GM12878 (cell line): ENCODE results near the gene COQ8B. TPM values are rescaled to one million over a fixed set of nuclear protein-coding genes. Genes with fewer than 3 reads are reported as not detected.

Source experiments
- ATAC-seq: fragments of 200-7000 bp; cut with Tn5 transposase; 3 replicates; pipeline ENCODE4 v1.9.1; 2020; ENCODE audit warnings: mild to moderate bottlenecking, moderate library complexity
- BruUV-seq: library from RNA; stranded (reverse); fragments of 400-500 nt; replicated peaks from 2 replicates; lab custom pipeline; 2021; lab: Mats Ljungman, UMichigan
- CTCF ChIA-PET: fragments of 300-600 bp; sonication (Branson Sonifier 250); formaldehyde crosslinking; extraction: SDS; loops from one replicate; lab custom pipeline; 2021; ENCODE audit warnings: inconsistent platforms; lab: Yijun Ruan, JAX
- POLR2A ChIA-PET: fragments of 350-600 bp; formaldehyde crosslinking; extraction: SDS; loops from one replicate; lab custom pipeline; 2021; ENCODE audit warnings: inconsistent platforms; lab: Charles Lee
- RAD21 ChIA-PET: fragments of 300-600 bp; sonication (Branson Sonifier 250); formaldehyde crosslinking; loops from one replicate; lab custom pipeline; 2023; ENCODE audit warnings: antibody characterized with exemption; ENCODE audit not compliant: unreplicated experiment; lab: Charles Lee
- SMC1A ChIA-PET: fragments of 300-600 bp; sonication (Branson Sonifier 250); formaldehyde crosslinking; loops from one replicate; lab custom pipeline; 2023; ENCODE audit not compliant: unreplicated experiment, uncharacterized antibody; lab: Charles Lee
- DNase-seq: peaks from one replicate; pipeline ENCODE4 v3.0.0-alpha.2; 2011; ENCODE audit warnings: low read depth, low spot score
- FAIRE-seq: peaks from 3 replicates; lab custom pipeline; 2011; peaks lifted over from hg19 to GRCh38; lab: Jason Lieb, UNC
- H2AFZ ChIP-seq: 2 replicates; pipeline ENCODE4 v1.6.0; 2011; ENCODE audit warnings: low read depth, low read length, control low read depth; ENCODE audit not compliant: control insufficient read depth
- H3K27ac ChIP-seq: 2 replicates; pipeline ENCODE4 v1.5.1; 2011; ENCODE audit warnings: control low read depth; ENCODE audit not compliant: control insufficient read depth, insufficient read depth
- H3K27me3 ChIP-seq, 2 experiments: replicated peaks in 1 of 2; 2 replicates each; pipeline versions ENCODE4 v1.6.0 to v1.6.1; 2011; ENCODE audit warnings: low read length in 1 of 2; ENCODE audit not compliant: control insufficient read depth in 2 of 2, insufficient read depth in 2 of 2
- H3K36me3 ChIP-seq, 2 experiments: 2 replicates each; pipeline ENCODE4 v1.5.1; 2011; ENCODE audit warnings: low read length in 1 of 2; ENCODE audit not compliant: control insufficient read depth in 2 of 2, insufficient read depth in 2 of 2
- H3K4me1 ChIP-seq: 2 replicates; pipeline ENCODE4 v1.6.1; 2011; ENCODE audit warnings: mild to moderate bottlenecking, low read length, moderate library complexity, mixed read lengths; ENCODE audit not compliant: control insufficient read depth, insufficient read depth
- H3K4me2 ChIP-seq: 2 replicates; pipeline ENCODE4 v1.6.0; 2011; ENCODE audit warnings: control low read depth; ENCODE audit not compliant: control insufficient read depth, insufficient read depth
- H3K4me3 ChIP-seq: fragments of 200-600 bp; sonication (generic); 2 replicates; pipeline ENCODE4 v1.5.1; 2016
- H3K79me2 ChIP-seq: 2 replicates; pipeline ENCODE4 v1.6.0; 2011; ENCODE audit warnings: low read length; ENCODE audit not compliant: control insufficient read depth, insufficient read depth
- H3K9ac ChIP-seq: 2 replicates; pipeline ENCODE4 v1.8.0; 2011; ENCODE audit warnings: low read length, control low read depth, mixed read lengths; ENCODE audit not compliant: control insufficient read depth, insufficient read depth
- H3K9me3 ChIP-seq: replicated peaks from 3 replicates; pipeline ENCODE4 v1.5.1; 2011; ENCODE audit warnings: mild to moderate bottlenecking, low read length; ENCODE audit not compliant: control insufficient read depth, insufficient read depth
- H4K20me1 ChIP-seq: 2 replicates; pipeline ENCODE4 v1.6.0; 2011; ENCODE audit not compliant: control insufficient read depth, insufficient read depth
- BHLHE40 ChIP-seq, 2 experiments: fragments of 450-650 bp in 1 of 2; IDR thresholded peaks; 2 replicates each; pipeline ENCODE4 v1.6.1; 2011 to 2017; ENCODE audit warnings: low read depth in 2 of 2, borderline replicate concordance in 1 of 2, improper control_type of control experiment in 1 of 2, low read length in 1 of 2, mild to moderate bottlenecking in 1 of 2
- CHD1 ChIP-seq: IDR thresholded peaks from 2 replicates; pipeline ENCODE4 v1.6.1; 2012; ENCODE audit warnings: low read depth, low read length, improper control_type of control experiment
- EGR1 ChIP-seq, 2 experiments: IDR thresholded peaks; 1 replicate in 1 of 2; 2 replicates in 1 of 2; pipeline ENCODE4 v1.6.1; 2011 to 2012; ENCODE audit warnings: low read depth in 2 of 2, low read length in 2 of 2, borderline replicate concordance in 1 of 2, mild to moderate bottlenecking in 1 of 2, moderate library complexity in 1 of 2
- FOS ChIP-seq: IDR thresholded peaks from 3 replicates; pipeline ENCODE4 v1.6.1; 2011; ENCODE audit warnings: borderline replicate concordance; ENCODE audit not compliant: insufficient read length; ENCODE audit errors: extremely low read depth
- FOXM1 ChIP-seq: IDR thresholded peaks from 2 replicates; pipeline ENCODE4 v1.6.1; 2012; ENCODE audit warnings: low read depth, mild to moderate bottlenecking, inconsistent platforms, low read length, moderate library complexity
- HDAC2 ChIP-seq: fragments of 200-600 bp; sonication (generic); IDR thresholded peaks from 2 replicates; pipeline ENCODE4 v1.6.1; 2017
- KLF5 ChIP-seq: fragments of 450-650 bp; IDR thresholded peaks from 2 replicates; pipeline ENCODE4 v1.6.1; 2014; ENCODE audit warnings: mild to moderate bottlenecking; ENCODE audit not compliant: partially characterized antibody
- NFYB ChIP-seq: IDR thresholded peaks from 2 replicates; pipeline ENCODE4 v1.6.1; 2011; ENCODE audit warnings: low read depth, mild to moderate bottlenecking, low read length, improper control_type of control experiment, moderate library complexity; ENCODE audit not compliant: insufficient read depth
- RBBP5 ChIP-seq: fragments of 200-600 bp; sonication (generic); conservative IDR thresholded peaks from 2 replicates; pipeline ENCODE4 v1.6.1; 2016
- RELA ChIP-seq: fragments of 450-650 bp; IDR thresholded peaks from 2 replicates; pipeline ENCODE4 v1.8.0; 2014; ENCODE audit warnings: borderline replicate concordance; ENCODE audit not compliant: partially characterized antibody
- SIN3A ChIP-seq: IDR thresholded peaks from 2 replicates; pipeline ENCODE4 v1.6.1; 2012; ENCODE audit warnings: low read depth, low read length, improper control_type of control experiment
- SMAD1 ChIP-seq: fragments of 450-650 bp; IDR thresholded peaks from 2 replicates; pipeline ENCODE4 v1.6.1; 2018; ENCODE audit warnings: mild to moderate bottlenecking, low read depth; ENCODE audit not compliant: partially characterized antibody
- SREBF2 ChIP-seq: IDR thresholded peaks from 2 replicates; pipeline ENCODE4 v1.6.1; 2012; ENCODE audit warnings: mild to moderate bottlenecking, low read length
- SUZ12 ChIP-seq: fragments of 200-600 bp; sonication (generic); IDR thresholded peaks from one replicate; pipeline ENCODE4 v1.6.1; 2018; ENCODE audit warnings: antibody characterized with exemption, mild to moderate bottlenecking; ENCODE audit not compliant: unreplicated experiment
- ZNF217 ChIP-seq: fragments of 450-650 bp; IDR thresholded peaks from 2 replicates; pipeline ENCODE4 v1.6.1; 2017; ENCODE audit warnings: antibody characterized with exemption, mild to moderate bottlenecking
- ZNF274 ChIP-seq: IDR thresholded peaks from one replicate; pipeline ENCODE4 v1.8.0; 2011; ENCODE audit not compliant: insufficient read length, insufficient read depth
- WGBS: methylation state at CpG from one replicate; pipeline ENCODE4 v1.1.6; 2016; ENCODE audit warnings: low lambda C conversion rate; ENCODE audit not compliant: insufficient replicate concordance, insufficient coverage; ENCODE audit errors: missing lambda C conversion rate; 5-methylcytosine and 5-hydroxymethylcytosine counted together
- in situ Hi-C: fragments of 300-500 bp; cut with MboI; formaldehyde crosslinking; loops from 9 replicates; pipeline ENCODE4 v1.14.3; 2018; ENCODE audit warnings: mixed read lengths
- intact Hi-C: fragments of 100-400 bp; cut with micrococcal nuclease; formaldehyde crosslinking; loops from one replicate; pipeline ENCODE4 v1.14.2; 2022; ENCODE audit not compliant: unreplicated experiment
- polyA plus RNA-seq, 11 experiments: library from polyadenylated mRNA; depleted of rRNA in 4 of 11; unstranded in 6 of 11; stranded (reverse) in 5 of 11; fragments of >200 nt; fragmentation: Nextera tagmentation in 4 of 11; fragmentation: Illumina TruSeq in 1 of 11; extraction: Ambion mirVana in 4 of 11; extraction: Trizol in 1 of 11; gene quantifications; 1 replicate in 1 of 11; 2 replicates in 10 of 11; pipeline versions ENCODE4 v1.2.1 to v1.2.3, GENCODE V29; 2011 to 2016; ENCODE audit warnings: inconsistent platforms in 2 of 11, missing spikeins in 2 of 11, low read depth in 1 of 11
- total RNA-seq, 4 experiments: library from RNA; depleted of rRNA in 3 of 4; stranded (reverse); fragments of >200 nt in 3 of 4; fragmentation: Illumina TruSeq in 1 of 4; extraction: Trizol in 1 of 4; gene quantifications; 2 replicates each; pipeline versions ENCODE4 v1.2.1 to v1.2.3, GENCODE V29; 2013 to 2021
- TF ChIP-seq, protein P1 (sequence below): fragments of 450-650 bp; IDR thresholded peaks from 2 replicates; pipeline ENCODE4 v1.6.1; 2014; ENCODE audit warnings: mild to moderate bottlenecking
- TF ChIP-seq, protein P2 (sequence below): fragments of 450-650 bp; IDR thresholded peaks from 2 replicates; pipeline ENCODE4 v1.6.1; 2016; ENCODE audit warnings: mild to moderate bottlenecking
- TF ChIP-seq, protein P3 (sequence below): fragments of 450-650 bp; IDR thresholded peaks from 2 replicates; pipeline ENCODE4 v1.6.1; 2016; ENCODE audit warnings: mild to moderate bottlenecking, moderate library complexity, borderline replicate concordance

Gene COQ8B
- total and polyA plus RNA-seq, 10 of the 15 experiments (the other 5 are each of a cell fraction or from before 2014, with no cell fraction given) = 0.39 to 37.1 (median 16.8) TPM

DNA sequence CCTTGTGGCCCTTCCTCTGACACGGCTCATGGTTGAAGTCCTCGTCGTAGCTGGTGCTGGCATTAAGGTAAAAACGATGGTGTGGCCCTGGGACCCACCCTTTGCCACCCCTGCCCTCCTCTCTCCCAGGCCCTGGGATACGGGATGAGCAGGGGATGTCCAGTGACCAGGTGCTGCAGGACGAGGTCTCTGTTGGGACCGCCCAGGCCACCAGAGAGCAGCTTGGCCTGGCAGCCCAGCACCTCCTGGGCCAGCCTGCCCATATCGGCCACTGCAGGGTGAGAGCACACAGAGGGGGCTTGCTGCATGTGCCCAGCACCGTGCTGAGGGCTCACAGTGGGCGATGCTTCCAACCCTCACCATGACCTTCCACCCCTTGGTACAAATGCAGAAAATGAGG lies 27.2 kb upstream of the COQ8B start:
- Histone ChIP-seq H3K79me2 (peaks cover 12% of the 10 kb centered on the region), H3K4me2 (no peak overlapping the region), H4K20me1 (no peaks in the 10 kb centered on the region), H2AFZ (no peak overlapping the region), H3K27ac (no peak overlapping the region), H3K9ac (no peak overlapping the region), H3K27me3 (no peaks in the 10 kb centered on the region), H3K36me3 (no peaks in the 10 kb centered on the region; a peak in 3 of 4 replicates), H3K4me3 (no peak overlapping the region), H3K4me1 (peaks cover 3% of the 10 kb centered on the region; the same call in 1 of the 2 replicates), H3K9me3 (no peaks in the 10 kb centered on the region)
- intact Hi-C loops = no loop called here
- in situ Hi-C loops = no loop called here
- ChIA-PET POLR2A (interaction anchor here (1.5 to 2.1 kb wide), 2 partner anchors 27 to 34 kb away, joined by 5 to 6 read pairs; partner anchors contain the start of genes COQ8B, ITPKC and RAB4B), CTCF (interaction anchor here (0.5 to 4.5 kb wide), 5 partner anchors 9 to 75 kb away, joined by 3 to 26 read pairs (median 5); no protein-coding TSS in a partner anchor), SMC1A (interaction anchor here (1.1 to 2.1 kb wide), 2 partner anchors 9 to 75 kb away, joined by 5 to 7 read pairs; no protein-coding TSS in a partner anchor), RAD21 (interaction anchor here (1.1 to 16.3 kb wide), 4 partner anchors 32 to 80 kb away, joined by 3 to 291 read pairs (median 8); partner anchors contain the start of genes MIA and RAB4B)
- FAIRE-seq (no peak), DNase-seq (no peak), ATAC-seq (no peak)
- no TSS peak for BruUV-seq
- WGBS = 91% methylated on average over 10 of the region's 10 CpGs
- TF ChIP-seq EGR1 (IDR thresholded peaks at IDR 0.05; ENCODE audit: borderline replicate concordance in 1 of 2, low read depth in 2 of 2, low read length in 2 of 2) (no peak), BHLHE40 (IDR thresholded peaks at IDR 0.05; ENCODE audit: borderline replicate concordance in 1 of 2, low read depth in 2 of 2, low read length in 1 of 2) (no peak), SIN3A (no peak), NFYB (no peak), ZNF217 (no peak), CHD1 (no peak), SMAD1 (no peak), ZNF274 (no peak), HDAC2 (no peak), KLF5 (no peak), RELA (no peak), FOS (no peak), FOXM1 (no peak), RBBP5 (no peak), SREBF2 (no peak), SUZ12 (no peak)
- TF ChIP-seq, protein P1, sequence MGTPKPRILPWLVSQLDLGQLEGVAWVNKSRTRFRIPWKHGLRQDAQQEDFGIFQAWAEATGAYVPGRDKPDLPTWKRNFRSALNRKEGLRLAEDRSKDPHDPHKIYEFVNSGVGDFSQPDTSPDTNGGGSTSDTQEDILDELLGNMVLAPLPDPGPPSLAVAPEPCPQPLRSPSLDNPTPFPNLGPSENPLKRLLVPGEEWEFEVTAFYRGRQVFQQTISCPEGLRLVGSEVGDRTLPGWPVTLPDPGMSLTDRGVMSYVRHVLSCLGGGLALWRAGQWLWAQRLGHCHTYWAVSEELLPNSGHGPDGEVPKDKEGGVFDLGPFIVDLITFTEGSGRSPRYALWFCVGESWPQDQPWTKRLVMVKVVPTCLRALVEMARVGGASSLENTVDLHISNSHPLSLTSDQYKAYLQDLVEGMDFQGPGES = no peak
- TF ChIP-seq, protein P2, sequence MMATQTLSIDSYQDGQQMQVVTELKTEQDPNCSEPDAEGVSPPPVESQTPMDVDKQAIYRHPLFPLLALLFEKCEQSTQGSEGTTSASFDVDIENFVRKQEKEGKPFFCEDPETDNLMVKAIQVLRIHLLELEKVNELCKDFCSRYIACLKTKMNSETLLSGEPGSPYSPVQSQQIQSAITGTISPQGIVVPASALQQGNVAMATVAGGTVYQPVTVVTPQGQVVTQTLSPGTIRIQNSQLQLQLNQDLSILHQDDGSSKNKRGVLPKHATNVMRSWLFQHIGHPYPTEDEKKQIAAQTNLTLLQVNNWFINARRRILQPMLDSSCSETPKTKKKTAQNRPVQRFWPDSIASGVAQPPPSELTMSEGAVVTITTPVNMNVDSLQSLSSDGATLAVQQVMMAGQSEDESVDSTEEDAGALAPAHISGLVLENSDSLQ = no peak
- TF ChIP-seq, protein P3, sequence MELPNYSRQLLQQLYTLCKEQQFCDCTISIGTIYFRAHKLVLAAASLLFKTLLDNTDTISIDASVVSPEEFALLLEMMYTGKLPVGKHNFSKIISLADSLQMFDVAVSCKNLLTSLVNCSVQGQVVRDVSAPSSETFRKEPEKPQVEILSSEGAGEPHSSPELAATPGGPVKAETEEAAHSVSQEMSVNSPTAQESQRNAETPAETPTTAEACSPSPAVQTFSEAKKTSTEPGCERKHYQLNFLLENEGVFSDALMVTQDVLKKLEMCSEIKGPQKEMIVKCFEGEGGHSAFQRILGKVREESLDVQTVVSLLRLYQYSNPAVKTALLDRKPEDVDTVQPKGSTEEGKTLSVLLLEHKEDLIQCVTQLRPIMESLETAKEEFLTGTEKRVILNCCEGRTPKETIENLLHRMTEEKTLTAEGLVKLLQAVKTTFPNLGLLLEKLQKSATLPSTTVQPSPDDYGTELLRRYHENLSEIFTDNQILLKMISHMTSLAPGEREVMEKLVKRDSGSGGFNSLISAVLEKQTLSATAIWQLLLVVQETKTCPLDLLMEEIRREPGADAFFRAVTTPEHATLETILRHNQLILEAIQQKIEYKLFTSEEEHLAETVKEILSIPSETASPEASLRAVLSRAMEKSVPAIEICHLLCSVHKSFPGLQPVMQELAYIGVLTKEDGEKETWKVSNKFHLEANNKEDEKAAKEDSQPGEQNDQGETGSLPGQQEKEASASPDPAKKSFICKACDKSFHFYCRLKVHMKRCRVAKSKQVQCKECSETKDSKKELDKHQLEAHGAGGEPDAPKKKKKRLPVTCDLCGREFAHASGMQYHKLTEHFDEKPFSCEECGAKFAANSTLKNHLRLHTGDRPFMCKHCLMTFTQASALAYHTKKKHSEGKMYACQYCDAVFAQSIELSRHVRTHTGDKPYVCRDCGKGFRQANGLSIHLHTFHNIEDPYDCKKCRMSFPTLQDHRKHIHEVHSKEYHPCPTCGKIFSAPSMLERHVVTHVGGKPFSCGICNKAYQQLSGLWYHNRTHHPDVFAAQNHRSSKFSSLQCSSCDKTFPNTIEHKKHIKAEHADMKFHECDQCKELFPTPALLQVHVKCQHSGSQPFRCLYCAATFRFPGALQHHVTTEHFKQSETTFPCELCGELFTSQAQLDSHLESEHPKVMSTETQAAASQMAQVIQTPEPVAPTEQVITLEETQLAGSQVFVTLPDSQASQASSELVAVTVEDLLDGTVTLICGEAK = no peak
